Prostate gland (tissue), 2 donors: Measurements from ENCODE around the gene MGAT5. TPM values are rescaled to one million over a fixed set of nuclear protein-coding genes. Genes with fewer than 3 reads are reported as not detected.

Experiments used
- DNase-seq: peaks from one replicate; pipeline ENCODE4 v3.0.0-alpha.2; 2019; ENCODE audit warnings: low spot score
- H3K27ac ChIP-seq, 2 donors: fragments of 200-600 bp; sonication (generic); 2 replicates each; pipeline ENCODE4 v1.5.1; 2017 to 2019
- H3K27me3 ChIP-seq: fragments of 200-600 bp; sonication (generic); replicated peaks from 2 replicates; pipeline ENCODE4 v1.5.1; 2019; ENCODE audit not compliant: insufficient read depth
- H3K36me3 ChIP-seq, 2 donors: fragments of 200-600 bp; sonication (generic); 1 replicate in 1 of 2; 2 replicates in 1 of 2; pipeline versions ENCODE4 v1.5.1 to v1.8.1; 2017 to 2019
- H3K4me1 ChIP-seq: fragments of 200-600 bp; sonication (generic); replicated peaks from 2 replicates; pipeline ENCODE4 v1.5.1; 2019
- H3K4me3 ChIP-seq, 2 donors: fragments of 200-600 bp; sonication (generic); 2 replicates each; pipeline ENCODE4 v1.5.1; 2017 to 2019
- H3K9me3 ChIP-seq: fragments of 200-600 bp; sonication (generic); 2 replicates; pipeline ENCODE4 v1.5.1; 2017
- POLR2A ChIP-seq: fragments of 450-650 bp; IDR thresholded peaks from one replicate; pipeline ENCODE4 v1.6.1; 2016; ENCODE audit warnings: antibody characterized with exemption, mild to moderate bottlenecking
- POLR2AphosphoS5 ChIP-seq: sonication (generic); formaldehyde crosslinking; IDR thresholded peaks from one replicate; pipeline ENCODE4 v1.6.1; 2017; ENCODE audit warnings: antibody characterized with exemption
- WGBS: methylation state at CpG from one replicate; pipeline ENCODE4 v1.1.5; 2018; 5-methylcytosine and 5-hydroxymethylcytosine counted together
- intact Hi-C: fragments of 100-400 bp; cut with DNase I; formaldehyde crosslinking; loops from one replicate; pipeline ENCODE4 v1.14.2; 2022
- total RNA-seq, 2 donors: library from RNA; depleted of rRNA; stranded (reverse); fragments of >200 nt; gene quantifications; one replicate each; pipeline ENCODE4 v1.1.0, GENCODE V29; 2016
- TF ChIP-seq, protein P1 (sequence below), 4 experiments: fragments of 200-600 bp in 2 of 4; fragments of 450-650 bp in 2 of 4; sonication (generic) in 2 of 4; IDR thresholded peaks; 1 replicate in 3 of 4; 2 replicates in 1 of 4; pipeline ENCODE4 v1.5.1; 2016 to 2019; ENCODE audit warnings: antibody characterized with exemption in 4 of 4, mild to moderate bottlenecking in 2 of 4, moderate library complexity in 2 of 4

MGAT5 gene
- total RNA-seq, 2 donors from 2014 or later, result 20.1 to 83.2 TPM

DNA sequence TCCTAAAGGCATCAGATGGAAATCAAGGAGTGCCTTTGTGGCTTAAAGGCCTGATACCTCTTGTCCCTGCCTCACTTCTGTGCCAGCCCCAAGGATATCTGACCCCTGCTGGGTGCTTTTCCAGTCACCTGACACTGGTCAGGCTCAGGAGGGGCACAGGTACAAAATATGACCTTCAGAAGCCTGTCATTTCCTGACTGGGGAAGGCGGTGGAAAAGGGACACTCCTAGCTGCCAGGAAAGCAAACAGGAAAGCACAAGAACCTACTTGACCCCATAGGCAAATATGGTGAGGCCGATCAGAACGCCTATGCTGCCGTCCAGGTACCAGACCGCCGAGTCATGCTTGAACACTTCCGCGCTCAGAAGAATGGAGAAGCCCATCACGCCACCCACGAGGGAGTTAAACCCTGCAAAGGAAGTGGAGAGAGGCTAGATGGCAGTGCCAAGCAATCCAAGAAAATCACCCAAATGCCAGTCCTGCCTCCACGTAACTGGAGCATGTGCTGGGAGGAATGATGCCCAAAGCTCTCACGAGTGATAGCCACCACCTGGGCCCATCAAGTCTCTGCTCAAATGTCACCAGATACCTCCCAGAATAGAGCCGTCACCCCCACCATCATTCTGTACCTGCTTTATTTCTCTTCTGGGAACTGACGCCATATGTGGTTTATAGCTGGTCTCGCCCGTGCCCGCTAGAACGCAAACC, 204.0 kb downstream of the MGAT5 start:
- no peak overlapping the region for H3K4me3 ChIP-seq
- no peaks in the 10 kb centered on the region for H3K9me3 ChIP-seq
- H3K36me3 ChIP-seq, result no peaks in the 10 kb centered on the region
- WGBS, result 65% methylated on average over 18 of the region's 18 CpGs
- no peaks in the 10 kb centered on the region for H3K27me3 ChIP-seq
- intact Hi-C loops, result no loop called here
- DNase-seq, result no peak
- TF ChIP-seq POLR2AphosphoS5, result no peak
- TF ChIP-seq POLR2A, result no peak
- H3K27ac ChIP-seq, result no peak overlapping the region
- no peaks in the 10 kb centered on the region for H3K4me1 ChIP-seq

GRCh38 chr2:134458473-134458853, 204.6 kb downstream of the MGAT5 start:
- Histone ChIP-seq H3K4me3 (no peak overlapping the region), H3K27ac (no peak overlapping the region), H3K36me3 (no peaks in the 10 kb centered on the region), H3K9me3 (no peaks in the 10 kb centered on the region), H3K27me3 (no peaks in the 10 kb centered on the region), H3K4me1 (no peaks in the 10 kb centered on the region)
- intact Hi-C loops, result no loop called here
- 90% methylated on average over 6 of the region's 6 CpGs for WGBS
- TF ChIP-seq POLR2A (no peak), POLR2AphosphoS5 (no peak)
- TF ChIP-seq, protein P1, sequence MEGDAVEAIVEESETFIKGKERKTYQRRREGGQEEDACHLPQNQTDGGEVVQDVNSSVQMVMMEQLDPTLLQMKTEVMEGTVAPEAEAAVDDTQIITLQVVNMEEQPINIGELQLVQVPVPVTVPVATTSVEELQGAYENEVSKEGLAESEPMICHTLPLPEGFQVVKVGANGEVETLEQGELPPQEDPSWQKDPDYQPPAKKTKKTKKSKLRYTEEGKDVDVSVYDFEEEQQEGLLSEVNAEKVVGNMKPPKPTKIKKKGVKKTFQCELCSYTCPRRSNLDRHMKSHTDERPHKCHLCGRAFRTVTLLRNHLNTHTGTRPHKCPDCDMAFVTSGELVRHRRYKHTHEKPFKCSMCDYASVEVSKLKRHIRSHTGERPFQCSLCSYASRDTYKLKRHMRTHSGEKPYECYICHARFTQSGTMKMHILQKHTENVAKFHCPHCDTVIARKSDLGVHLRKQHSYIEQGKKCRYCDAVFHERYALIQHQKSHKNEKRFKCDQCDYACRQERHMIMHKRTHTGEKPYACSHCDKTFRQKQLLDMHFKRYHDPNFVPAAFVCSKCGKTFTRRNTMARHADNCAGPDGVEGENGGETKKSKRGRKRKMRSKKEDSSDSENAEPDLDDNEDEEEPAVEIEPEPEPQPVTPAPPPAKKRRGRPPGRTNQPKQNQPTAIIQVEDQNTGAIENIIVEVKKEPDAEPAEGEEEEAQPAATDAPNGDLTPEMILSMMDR (IDR thresholded peaks at IDR 0.05), result no peak
- no peak for DNase-seq

DNA sequence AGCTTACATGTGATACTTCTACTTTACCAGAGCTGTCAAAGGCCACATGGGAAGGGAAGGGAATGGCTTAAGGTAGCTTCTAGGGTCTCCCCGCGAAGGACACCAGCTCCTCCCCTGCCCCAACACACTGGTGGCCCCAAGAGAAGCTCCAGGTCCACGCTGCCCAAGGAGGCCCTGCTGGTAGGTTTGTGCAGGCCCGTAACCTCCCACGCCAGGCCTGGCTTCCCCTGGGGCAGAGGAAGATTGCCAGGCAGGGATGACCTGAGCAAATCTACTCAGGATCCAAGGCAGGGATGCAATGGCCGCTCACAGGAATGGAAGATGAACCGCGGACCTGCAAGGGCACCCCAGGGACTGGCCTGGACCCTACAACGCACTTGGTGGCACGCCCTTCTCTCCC, 205.1 kb downstream of the MGAT5 start:
- Histone ChIP-seq H3K9me3 (no peaks in the 10 kb centered on the region), H3K36me3 (no peaks in the 10 kb centered on the region), H3K4me3 (no peak overlapping the region), H3K4me1 (no peaks in the 10 kb centered on the region), H3K27ac (no peak overlapping the region), H3K27me3 (no peaks in the 10 kb centered on the region)
- WGBS, result 89% methylated on average over 6 of the region's 10 CpGs
- TF ChIP-seq, protein P1 (IDR thresholded peaks at IDR 0.05), result no peak
- TF ChIP-seq POLR2A (no peak), POLR2AphosphoS5 (no peak)
- intact Hi-C loops, result no loop called here
- DNase-seq, result no peak

- H3K27ac ChIP-seq, result no peak overlapping the region
- DNase-seq, result no peak
- intact Hi-C loops, result loop anchor here (10.0 kb wide), 1 partner anchor 435 kb away; no protein-coding TSS in a partner anchor
- 90% methylated on average over 11 of the region's 11 CpGs for WGBS
- H3K4me3 ChIP-seq, result no peak overlapping the region
- H3K9me3 ChIP-seq, result no peaks in the 10 kb centered on the region
- no peaks in the 10 kb centered on the region for H3K27me3 ChIP-seq
- no peaks in the 10 kb centered on the region for H3K4me1 ChIP-seq
- no peaks in the 10 kb centered on the region for H3K36me3 ChIP-seq
- TF ChIP-seq, protein P1 (IDR thresholded peaks at IDR 0.05), result no peak
- TF ChIP-seq POLR2A, result no peak
- TF ChIP-seq POLR2AphosphoS5, result no peak
Measured at GRCh38 chr2:134459706-134460406, 206.0 kb downstream of the MGAT5 start.

DNA sequence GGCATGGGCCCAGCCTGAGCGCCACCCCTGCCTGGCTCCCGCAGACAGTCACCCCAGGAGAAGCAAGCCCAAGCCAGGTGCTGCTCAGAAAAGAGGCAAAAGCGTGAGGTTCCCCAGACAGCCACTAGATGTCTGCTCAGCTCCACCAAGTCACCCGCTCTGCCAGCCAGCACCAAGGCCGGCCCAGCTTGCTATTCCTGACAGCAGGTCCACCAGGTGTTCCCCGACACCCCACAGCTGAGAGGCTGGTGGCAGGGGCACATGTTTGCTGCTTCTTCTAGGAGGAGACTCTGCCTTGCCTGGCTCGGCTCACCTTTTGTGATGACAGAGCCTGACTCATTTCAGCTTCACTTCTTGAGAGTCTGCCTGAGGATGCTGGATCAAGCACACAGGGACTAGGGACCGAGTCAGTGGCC, 206.7 kb downstream of the MGAT5 start:
- no peak for TF ChIP-seq POLR2A
- TF ChIP-seq, protein P1 (IDR thresholded peaks at IDR 0.05), result peak in 2 of 4 experiments; percentile 39 to 49
- no peak for TF ChIP-seq POLR2AphosphoS5
- Histone ChIP-seq H3K4me3 (no peak overlapping the region), H3K4me1 (no peaks in the 10 kb centered on the region), H3K36me3 (no peaks in the 10 kb centered on the region), H3K27ac (no peak overlapping the region), H3K27me3 (no peaks in the 10 kb centered on the region), H3K9me3 (no peaks in the 10 kb centered on the region)
- 32% methylated on average over 7 of the region's 8 CpGs for WGBS
- intact Hi-C loops, result loop anchor here (10.0 kb wide), 1 partner anchor 434 kb away; no protein-coding TSS in a partner anchor
- DNase-seq, result peak; percentile 24
